Breast epithelium (tissue), 3 donors: ENCODE data around the gene AKAP8.

ENCODE experiments used
- CTCF ChIP-seq, 3 donors: fragments of 450-650 bp; IDR thresholded peaks; one replicate each; pipeline ENCODE4 v1.5.1; 2016 to 2017; ENCODE audit warnings: antibody characterized with exemption in 3 of 3, mild to moderate bottlenecking in 3 of 3, moderate library complexity in 3 of 3
- POLR2A ChIP-seq: fragments of 450-650 bp; IDR thresholded peaks from one replicate; pipeline ENCODE4 v1.6.1; 2016; ENCODE audit warnings: antibody characterized with exemption, mild to moderate bottlenecking, moderate library complexity
- POLR2AphosphoS5 ChIP-seq, 3 donors: sonication (generic); formaldehyde crosslinking; IDR thresholded peaks; one replicate each; pipeline ENCODE4 v1.6.1; 2017; ENCODE audit warnings: antibody characterized with exemption in 3 of 3

DNA sequence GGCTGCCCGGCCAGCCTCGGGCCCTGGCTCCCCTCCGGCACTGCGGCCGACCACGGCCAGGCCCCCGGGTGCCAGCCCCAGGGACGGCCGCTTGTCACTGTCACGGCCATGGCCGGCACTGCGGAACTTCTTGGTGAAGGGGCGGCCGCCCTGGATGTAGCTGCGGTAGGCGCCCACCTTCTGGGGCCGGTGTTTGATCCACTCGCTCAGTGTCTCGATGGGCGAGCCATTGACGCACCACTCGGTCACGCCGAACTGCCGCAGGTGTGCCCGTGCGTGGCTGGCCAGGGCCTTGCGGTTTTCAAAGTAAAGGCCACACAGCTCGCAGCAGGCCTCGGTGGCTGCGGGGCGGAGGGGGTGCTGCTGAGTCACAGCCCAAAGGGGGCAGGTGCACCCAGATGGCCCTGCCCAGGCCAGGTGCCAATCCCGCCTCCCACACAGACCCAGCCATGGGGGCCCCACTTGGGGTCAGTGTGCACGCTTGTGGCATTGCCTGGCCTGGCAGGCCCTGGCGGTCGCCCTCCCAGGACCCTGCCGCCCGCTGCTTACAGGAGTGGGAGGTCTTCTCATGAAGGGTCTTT, 45.2 kb upstream of the AKAP8 start:
- no peak for TF ChIP-seq POLR2A
- no peak for TF ChIP-seq CTCF (IDR thresholded peaks at IDR 0.05)
- no peak for TF ChIP-seq POLR2AphosphoS5 (IDR thresholded peaks at IDR 0.05)
